HepG2 (cell line): ENCODE measurements around the gene CHMP6. TPM values are rescaled to one million over a fixed set of nuclear protein-coding genes. Genes with fewer than 3 reads are reported as not detected.

Source experiments
- AGO1 ChIP-seq: fragments of 200-400 bp; formaldehyde crosslinking; IDR thresholded peaks from 2 replicates; pipeline ENCODE4 v1.6.1; 2017; ENCODE audit warnings: mild to moderate bottlenecking, low read depth, low read length, moderate library complexity; ENCODE audit not compliant: poor library complexity, severe bottlenecking
- CC2D1A ChIP-seq: sonication (generic); formaldehyde crosslinking; IDR thresholded peaks from 2 replicates; pipeline ENCODE4 v1.8.1; 2023; ENCODE audit warnings: mild to moderate bottlenecking, missing genetic modification reagents
- HNF1A ChIP-seq, 2 experiments: sonication (generic) in 1 of 2; formaldehyde crosslinking in 1 of 2; IDR thresholded peaks; 2 replicates each; pipeline versions ENCODE4 v1.4.0 to v1.6.1; 2016 to 2020; ENCODE audit warnings: borderline replicate concordance in 1 of 2, low read depth in 1 of 2, mild to moderate bottlenecking in 1 of 2, missing genetic modification reagents in 1 of 2
- HNRNPL ChIP-seq: fragments of 200-400 bp; formaldehyde crosslinking; IDR thresholded peaks from 2 replicates; pipeline ENCODE4 v1.6.1; 2017; ENCODE audit warnings: mild to moderate bottlenecking, low read depth, low read length
- IRX3 ChIP-seq: sonication (generic); formaldehyde crosslinking; IDR thresholded peaks from 2 replicates; pipeline ENCODE4 v1.8.1; 2023; ENCODE audit warnings: mild to moderate bottlenecking, low read depth, missing genetic modification reagents, borderline replicate concordance
- KDM5A ChIP-seq: fragments of 200-600 bp; sonication (generic); IDR thresholded peaks from 2 replicates; pipeline ENCODE4 v1.7.0; 2018; ENCODE audit warnings: antibody characterized with exemption, mild to moderate bottlenecking, low read length, borderline replicate concordance
- NFKB2 ChIP-seq: sonication (generic); formaldehyde crosslinking; IDR thresholded peaks from 2 replicates; pipeline ENCODE4 v1.4.0; 2020; ENCODE audit warnings: missing genetic modification reagents, borderline replicate concordance
- PHF20 ChIP-seq: sonication (generic); formaldehyde crosslinking; IDR thresholded peaks from 2 replicates; pipeline ENCODE4 v1.5.0; 2020; ENCODE audit warnings: mild to moderate bottlenecking, missing genetic modification reagents
- RAD51 ChIP-seq: fragments of 450-650 bp; IDR thresholded peaks from 2 replicates; pipeline ENCODE4 v1.6.1; 2016; ENCODE audit warnings: borderline replicate concordance
- RXRA ChIP-seq: sonication (generic); formaldehyde crosslinking; IDR thresholded peaks from 2 replicates; pipeline ENCODE4 v1.5.1; 2020; ENCODE audit warnings: missing genetic modification reagents
- SAFB2 ChIP-seq: sonication (generic); formaldehyde crosslinking; IDR thresholded peaks from 2 replicates; pipeline ENCODE4 v1.5.1; 2020; ENCODE audit warnings: missing genetic modification reagents, low read depth, mild to moderate bottlenecking, borderline replicate concordance
- ZNF263 ChIP-seq: sonication (generic); formaldehyde crosslinking; IDR thresholded peaks from 2 replicates; pipeline ENCODE4 v1.4.0; 2020; ENCODE audit warnings: missing genetic modification reagents
- ZNF33A ChIP-seq: sonication (generic); formaldehyde crosslinking; IDR thresholded peaks from 2 replicates; pipeline ENCODE4 v1.5.1; 2020; ENCODE audit warnings: missing genetic modification reagents, mild to moderate bottlenecking, moderate library complexity, borderline replicate concordance
- ZNF446 ChIP-seq: sonication (generic); formaldehyde crosslinking; IDR thresholded peaks from 2 replicates; pipeline ENCODE4 v1.5.0; 2020; ENCODE audit warnings: mild to moderate bottlenecking, missing genetic modification reagents
- ZNF687 ChIP-seq: sonication (generic); formaldehyde crosslinking; IDR thresholded peaks from 2 replicates; pipeline ENCODE4 v1.5.1; 2020; ENCODE audit warnings: mild to moderate bottlenecking, missing genetic modification reagents, moderate library complexity
- ZNF746 ChIP-seq: sonication (generic); formaldehyde crosslinking; IDR thresholded peaks from 2 replicates; pipeline ENCODE4 v1.8.0; 2022; ENCODE audit warnings: mild to moderate bottlenecking, missing genetic modification reagents
- polyA plus RNA-seq, 8 experiments: library from polyadenylated mRNA; depleted of rRNA in 3 of 8; stranded (reverse) in 7 of 8; unstranded in 1 of 8; fragments of >200 nt; fragmentation: Illumina TruSeq in 4 of 8; extraction: Trizol in 4 of 8; gene quantifications; 2 replicates each; pipeline versions ENCODE4 v1.2.1 to v1.2.3, GENCODE V29; 2011 to 2016; ENCODE audit warnings: low read depth in 4 of 8, missing spikeins in 1 of 8, mixed read lengths in 1 of 8; ENCODE audit not compliant: insufficient read depth in 1 of 8
- total RNA-seq, 5 experiments: library from RNA; depleted of rRNA; stranded (reverse); fragments of >200 nt; fragmentation: Illumina TruSeq; extraction: Trizol; gene quantifications; 2 replicates each; pipeline ENCODE4 v1.2.3, GENCODE V29; 2016; ENCODE audit warnings: low read depth in 1 of 5
- TF ChIP-seq, protein P1 (sequence below), 2 experiments: sonication (generic) in 1 of 2; formaldehyde crosslinking in 1 of 2; IDR thresholded peaks; 2 replicates each; pipeline versions ENCODE4 v1.5.1 to v1.6.1; 2011 to 2020; ENCODE audit warnings: borderline replicate concordance in 1 of 2, low read depth in 1 of 2, low read length in 1 of 2, mild to moderate bottlenecking in 1 of 2, missing genetic modification reagents in 1 of 2, moderate library complexity in 1 of 2

CHMP6 gene
- total and polyA plus RNA-seq, 2 of the 13 experiments (the other 11 are each of a cell fraction or from before 2014, with no cell fraction given) = 11.1 to 24.2 TPM

DNA sequence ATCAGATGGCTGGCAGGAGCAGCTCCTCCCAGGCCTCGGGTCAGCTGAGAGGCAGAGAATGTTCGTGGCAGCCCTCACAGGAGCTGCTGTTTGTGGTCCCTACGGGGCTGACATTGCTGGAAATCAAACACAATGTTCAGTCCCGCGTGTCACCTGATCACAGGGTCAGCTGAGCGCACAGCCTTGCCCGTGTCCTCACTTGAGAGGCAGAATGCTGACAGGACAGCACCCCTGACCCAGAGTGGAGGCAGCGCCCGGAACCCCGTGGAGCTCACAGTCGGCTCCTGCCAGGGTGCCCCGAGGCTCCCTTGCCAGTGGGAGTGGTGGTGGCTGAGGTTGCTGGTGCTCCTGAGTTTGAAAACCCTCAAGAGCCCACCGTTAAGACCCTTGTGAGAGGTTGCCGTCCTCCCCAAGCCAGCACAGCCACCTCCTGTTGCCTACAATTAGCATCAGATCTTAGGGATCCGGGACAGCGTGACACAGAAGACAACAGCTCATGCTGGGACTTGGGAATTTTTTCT is 3.6 kb upstream of the CHMP6 start (continued):
- TF ChIP-seq, protein P1, sequence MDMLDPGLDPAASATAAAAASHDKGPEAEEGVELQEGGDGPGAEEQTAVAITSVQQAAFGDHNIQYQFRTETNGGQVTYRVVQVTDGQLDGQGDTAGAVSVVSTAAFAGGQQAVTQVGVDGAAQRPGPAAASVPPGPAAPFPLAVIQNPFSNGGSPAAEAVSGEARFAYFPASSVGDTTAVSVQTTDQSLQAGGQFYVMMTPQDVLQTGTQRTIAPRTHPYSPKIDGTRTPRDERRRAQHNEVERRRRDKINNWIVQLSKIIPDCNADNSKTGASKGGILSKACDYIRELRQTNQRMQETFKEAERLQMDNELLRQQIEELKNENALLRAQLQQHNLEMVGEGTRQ (IDR thresholded peaks at IDR 0.05; ENCODE audit: low read depth, low read length) = peak; percentile 88
- TF ChIP-seq, protein P1 (CRISPR knock-in tag; IDR thresholded peaks at IDR 0.05; ENCODE audit: borderline replicate concordance) = peak; percentile 77; the same call in 1 of the 2 replicates
- TF ChIP-seq HNRNPL (0 out of 2 replicates have a peak, but pooled peaks have one; percentile 49), PHF20 (CRISPR knock-in tag) (peak; percentile 66), RAD51 (peak; percentile 66), KDM5A (peak; percentile 45; the same call in 1 of the 2 replicates), ZNF263 (peak; percentile 36; the same call in 1 of the 2 replicates), AGO1 (peak; percentile 15), ZNF33A (CRISPR knock-in tag) (no peak), SAFB2 (CRISPR knock-in tag) (no peak), ZNF687 (CRISPR knock-in tag) (peak; percentile 39), NFKB2 (CRISPR knock-in tag) (peak; percentile 65; the same call in 1 of the 2 replicates), IRX3 (CRISPR knock-in tag) (0 out of 2 replicates have a peak, but pooled peaks have one; percentile 58), ZNF446 (CRISPR knock-in tag) (peak; percentile 88; the same call in 1 of the 2 replicates), RXRA (CRISPR knock-in tag) (peak; percentile 67; the same call in 1 of the 2 replicates), HNF1A (IDR thresholded peaks at IDR 0.05; ENCODE audit: low read depth) (no peak), HNF1A (CRISPR knock-in tag; IDR thresholded peaks at IDR 0.05; ENCODE audit: borderline replicate concordance) (no peak), ZNF746 (CRISPR knock-in tag) (peak; percentile 55; the same call in 1 of the 2 replicates), CC2D1A (no peak)
